ENCODE data around the gene TSPAN17. TPM values are rescaled to one million over a fixed set of nuclear protein-coding genes. Genes with fewer than 3 reads are reported as not detected.

TSPAN17 gene
- total RNA-seq, 6 experiments from 2014 or later, result 10.9 to 20.8 (median 13.6) TPM

GRCh38 chr5:176659860-176660461 is 12.7 kb downstream of the TSPAN17 start:
- no peak for DNase-seq
- no peak for ATAC-seq
- no peaks in the 10 kb centered on the region for H3K36me3 ChIP-seq
- intact Hi-C loops (cut with DNase I), result loop anchor here in 1 of 2 donors (10.0 kb wide), 2 partner anchors 245 to 295 kb away; partner anchors contain the start of gene CLTB
- H3K4me3 ChIP-seq, result no peak overlapping the region
- no peaks in the 10 kb centered on the region for H3K27me3 ChIP-seq
- 63% methylated on average over 4 of the region's 4 CpGs for WGBS (ENCODE audit: insufficient coverage, low coverage, low lambda C conversion rate, missing lambda C conversion rate)
- H3K9me3 ChIP-seq, result no peaks in the 10 kb centered on the region
- TF ChIP-seq CTCF (IDR thresholded peaks at IDR 0.05), result no peak
- no peak for TF ChIP-seq POLR2A (IDR thresholded peaks at IDR 0.05)
- no peak overlapping the region for H3K27ac ChIP-seq
- peaks cover 0 to 17% (median 8%) of the 10 kb centered on the region in 4 donors for H3K4me1 ChIP-seq

- Histone ChIP-seq H3K36me3 (no peaks in the 10 kb centered on the region), H3K27ac (no peak overlapping the region), H3K4me3 (no peak overlapping the region), H3K9me3 (no peaks in the 10 kb centered on the region), H3K27me3 (no peaks in the 10 kb centered on the region), H3K4me1 (peaks cover 0 to 17% (median 8%) of the 10 kb centered on the region in 4 donors)
- no CpG with 5 or more reads among the region's 1 CpG for WGBS (ENCODE audit: insufficient coverage, low coverage, low lambda C conversion rate, missing lambda C conversion rate)
- no peak for DNase-seq
- no peak for ATAC-seq
- intact Hi-C loops (cut with DNase I), result no loop called here
- TF ChIP-seq POLR2A (IDR thresholded peaks at IDR 0.05) (no peak), CTCF (IDR thresholded peaks at IDR 0.05) (no peak)
Observed at GRCh38 chr5:176660530-176660859, 13.2 kb downstream of the TSPAN17 start.

DNA sequence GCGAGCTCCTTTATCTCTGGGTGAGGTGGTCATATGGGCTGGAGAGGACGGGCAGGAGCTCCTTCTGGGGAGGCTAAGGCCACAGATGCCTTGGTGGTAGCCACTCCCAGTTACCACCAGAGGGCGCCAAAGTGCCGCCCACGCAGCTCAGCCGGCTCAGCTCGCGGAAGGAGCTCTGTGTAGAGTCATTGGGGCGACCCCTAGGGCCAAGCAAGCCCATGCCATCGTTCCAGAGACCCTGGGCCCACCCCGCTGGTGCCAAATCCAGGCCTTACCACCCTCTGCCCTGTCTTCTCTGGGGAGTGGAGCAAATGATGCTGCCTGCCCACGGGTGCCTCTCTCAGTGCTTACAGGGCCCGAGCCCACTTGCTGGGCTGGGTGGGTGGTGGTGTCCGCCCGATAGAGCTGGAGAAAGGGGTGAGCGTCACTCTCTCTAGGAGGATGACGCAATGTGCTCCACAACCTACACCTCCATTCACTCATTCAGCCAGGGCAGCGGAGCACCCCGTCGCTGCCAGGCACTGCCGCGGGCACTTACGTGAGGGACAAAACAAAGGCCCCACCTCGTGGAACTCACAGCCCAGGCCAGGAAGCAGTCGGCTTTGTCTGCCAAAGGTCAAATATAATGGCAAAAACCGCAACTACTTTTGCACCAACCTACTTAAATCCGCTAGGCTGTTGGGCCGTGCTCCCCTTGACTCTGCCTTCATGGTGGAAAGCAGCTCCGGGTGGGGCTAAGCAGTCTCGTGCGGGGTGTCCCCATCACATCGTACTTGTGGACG is 13.8 kb downstream of the TSPAN17 start:
- TF ChIP-seq CTCF (IDR thresholded peaks at IDR 0.05) (peak; percentile 86 to 98 (median 98)), POLR2A (IDR thresholded peaks at IDR 0.05) (no peak)
- Histone ChIP-seq H3K9me3 (no peaks in the 10 kb centered on the region), H3K4me3 (no peak overlapping the region), H3K27me3 (no peaks in the 10 kb centered on the region), H3K4me1 (peaks cover 0 to 17% (median 8%) of the 10 kb centered on the region in 4 donors), H3K27ac (no peak overlapping the region), H3K36me3 (no peaks in the 10 kb centered on the region)
- peak; percentile 73 to 81 (median 75) for DNase-seq
- WGBS (ENCODE audit: insufficient coverage, low coverage, low lambda C conversion rate, missing lambda C conversion rate), result 32% methylated on average over 12 of the region's 33 CpGs
- ATAC-seq, result peak; percentile 75 to 83 (median 78)
- intact Hi-C loops (cut with DNase I), result no loop called here

DNA sequence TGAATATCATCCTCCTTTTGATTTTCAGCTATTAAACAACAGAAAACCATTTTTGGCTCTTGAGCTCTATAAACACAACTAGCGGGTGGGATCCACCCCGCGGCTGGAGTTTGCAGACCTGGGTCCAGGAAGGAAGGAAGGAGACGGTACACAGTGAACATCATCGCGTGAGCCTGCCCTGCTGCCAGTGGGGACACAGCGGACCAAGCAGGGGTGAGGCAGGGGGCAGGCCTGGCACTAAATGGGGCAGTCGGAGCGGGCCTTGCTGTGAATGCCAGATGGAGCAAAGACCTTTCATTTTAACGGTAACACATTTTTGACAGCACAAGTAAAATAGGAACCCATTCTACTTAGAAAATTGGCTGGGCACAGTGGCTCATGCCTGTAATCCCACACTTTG is 14.4 kb downstream of the TSPAN17 start:
- TF ChIP-seq CTCF (IDR thresholded peaks at IDR 0.05), result no peak
- no peak for TF ChIP-seq POLR2A (IDR thresholded peaks at IDR 0.05)
- H3K36me3 ChIP-seq, result no peaks in the 10 kb centered on the region
- intact Hi-C loops (cut with DNase I), result no loop called here
- H3K4me1 ChIP-seq, result peaks cover 0 to 17% (median 8%) of the 10 kb centered on the region in 4 donors
- H3K9me3 ChIP-seq, result no peaks in the 10 kb centered on the region
- WGBS (ENCODE audit: insufficient coverage, low coverage, low lambda C conversion rate, missing lambda C conversion rate), result 72% methylated on average over 7 of the region's 10 CpGs
- no peak for DNase-seq
- no peaks in the 10 kb centered on the region for H3K27me3 ChIP-seq
- no peak for ATAC-seq
- H3K27ac ChIP-seq, result no peak overlapping the region
- no peak overlapping the region for H3K4me3 ChIP-seq

Measured in right lobe of liver (tissue), 6 donors.